Activated CD8-positive, alpha-beta memory T cell treated with anti-CD3 and anti-CD28 coated beads, Interleukin-2, amount 50 U/mL, for 24 hours (primary cell): Measurements from ENCODE around the gene UBA7.
A peak's percentile ranks its signal among the peaks of the same experiment; 100 is the strongest.
"Not testable (repeated sequence)": the region's sequence is repeated elsewhere in the genome, so short reads cannot be mapped to it uniquely, and the experiment has no call there.

Experiments
- DNase-seq: peaks from one replicate; pipeline ENCODE4 v3.0.0-alpha.2; 2020; ENCODE audit errors: extremely low read depth

UBA7 gene, protein sequence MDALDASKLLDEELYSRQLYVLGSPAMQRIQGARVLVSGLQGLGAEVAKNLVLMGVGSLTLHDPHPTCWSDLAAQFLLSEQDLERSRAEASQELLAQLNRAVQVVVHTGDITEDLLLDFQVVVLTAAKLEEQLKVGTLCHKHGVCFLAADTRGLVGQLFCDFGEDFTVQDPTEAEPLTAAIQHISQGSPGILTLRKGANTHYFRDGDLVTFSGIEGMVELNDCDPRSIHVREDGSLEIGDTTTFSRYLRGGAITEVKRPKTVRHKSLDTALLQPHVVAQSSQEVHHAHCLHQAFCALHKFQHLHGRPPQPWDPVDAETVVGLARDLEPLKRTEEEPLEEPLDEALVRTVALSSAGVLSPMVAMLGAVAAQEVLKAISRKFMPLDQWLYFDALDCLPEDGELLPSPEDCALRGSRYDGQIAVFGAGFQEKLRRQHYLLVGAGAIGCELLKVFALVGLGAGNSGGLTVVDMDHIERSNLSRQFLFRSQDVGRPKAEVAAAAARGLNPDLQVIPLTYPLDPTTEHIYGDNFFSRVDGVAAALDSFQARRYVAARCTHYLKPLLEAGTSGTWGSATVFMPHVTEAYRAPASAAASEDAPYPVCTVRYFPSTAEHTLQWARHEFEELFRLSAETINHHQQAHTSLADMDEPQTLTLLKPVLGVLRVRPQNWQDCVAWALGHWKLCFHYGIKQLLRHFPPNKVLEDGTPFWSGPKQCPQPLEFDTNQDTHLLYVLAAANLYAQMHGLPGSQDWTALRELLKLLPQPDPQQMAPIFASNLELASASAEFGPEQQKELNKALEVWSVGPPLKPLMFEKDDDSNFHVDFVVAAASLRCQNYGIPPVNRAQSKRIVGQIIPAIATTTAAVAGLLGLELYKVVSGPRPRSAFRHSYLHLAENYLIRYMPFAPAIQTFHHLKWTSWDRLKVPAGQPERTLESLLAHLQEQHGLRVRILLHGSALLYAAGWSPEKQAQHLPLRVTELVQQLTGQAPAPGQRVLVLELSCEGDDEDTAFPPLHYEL

GRCh38 chr3:49813497-49814174 lies at the start of gene UBA7:
Gene UBA7 (minus strand): TSS chr3:49813953. CDS start chr3:49813787, 166 bp downstream.
- DNase-seq, result no peak

DNA sequence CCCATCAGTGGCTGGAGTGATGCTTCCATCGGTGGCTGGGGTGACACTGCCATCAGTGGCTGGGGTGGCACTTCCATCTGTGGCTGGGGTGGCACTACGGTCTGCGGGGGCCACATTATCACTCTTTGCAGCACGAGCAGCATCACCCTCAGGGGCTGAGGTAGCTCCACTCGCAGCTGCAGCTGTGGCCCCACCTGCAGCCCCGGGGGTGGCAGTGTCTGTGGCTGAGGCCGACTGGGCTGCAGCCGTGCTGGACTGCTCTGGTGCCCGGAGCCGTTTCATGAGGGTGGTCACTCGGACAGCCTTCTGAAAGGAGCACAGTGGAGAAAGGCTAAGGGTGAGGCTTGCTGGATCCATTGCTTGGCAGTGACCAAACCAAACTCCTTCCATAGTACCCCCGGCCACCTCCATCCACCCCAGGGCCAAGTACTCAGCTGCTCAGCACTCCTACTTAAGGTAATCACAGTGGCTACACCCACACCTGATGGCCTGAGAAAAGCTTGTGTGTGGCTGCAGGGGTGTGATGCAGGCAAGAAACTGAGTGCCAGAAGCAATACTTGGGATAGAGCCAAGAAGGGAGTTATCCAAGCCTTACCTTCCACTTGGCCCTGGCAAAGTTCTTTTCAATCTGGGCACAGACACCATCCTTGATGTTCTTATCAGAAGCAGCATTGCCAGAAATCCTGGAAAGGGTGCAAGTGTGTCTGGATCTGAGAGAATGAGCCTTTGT lies 46.0 kb upstream of the UBA7 start:
- no peak for DNase-seq

DNA sequence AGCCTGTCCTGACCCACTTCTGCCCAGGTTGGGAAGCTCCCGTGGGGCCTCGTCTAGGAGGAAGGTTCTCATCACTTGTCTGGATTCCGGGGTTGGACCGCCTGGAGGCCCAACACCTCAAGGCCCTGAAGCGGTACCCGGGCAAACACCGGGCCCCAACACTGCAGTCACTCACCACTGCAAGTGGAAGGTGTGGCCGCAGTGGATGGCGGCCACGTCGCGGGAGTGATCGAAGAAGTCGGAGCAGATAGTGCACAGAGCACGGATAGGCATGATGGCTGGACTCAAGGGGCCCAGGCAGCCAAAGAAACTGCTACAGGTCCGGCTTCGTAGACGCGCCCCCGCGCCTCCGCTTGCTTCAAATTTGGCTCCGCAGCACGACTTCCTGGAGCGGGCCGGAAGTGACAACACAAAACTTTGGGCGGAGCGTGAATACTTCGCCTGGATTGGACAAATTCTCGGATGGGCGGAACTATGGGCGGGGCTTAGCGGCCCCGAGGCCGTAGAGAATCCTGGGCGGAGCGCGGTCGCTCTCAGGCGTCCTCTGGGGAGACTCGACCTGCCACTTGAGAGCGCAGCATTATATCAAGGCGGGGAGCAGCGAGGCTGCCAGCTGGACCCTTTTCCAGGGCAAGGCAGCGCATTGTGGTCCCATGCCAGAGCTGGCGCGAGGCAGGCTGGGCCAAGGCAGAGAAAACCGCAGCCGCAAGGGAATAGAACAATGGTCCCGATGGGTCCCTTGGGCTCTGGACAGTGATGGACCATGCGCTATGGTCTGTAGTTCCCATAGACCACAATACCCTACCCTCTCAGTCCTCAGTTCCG lies 42.6 kb upstream of the UBA7 start, which contains the start of gene TRAIP:
Gene TRAIP, minus strand, starts transcription at position 384 of the 825 bp plus-strand sequence. Its CDS starts 111 bp downstream, at position 273.
- DNase-seq, result peak; percentile 84

GRCh38 chr3:49855662-49856061 lies 41.9 kb upstream of the UBA7 start:
- DNase-seq, result no peak

GRCh38 chr3:49845694-49846093 lies 31.9 kb upstream of the UBA7 start:
- no peak for DNase-seq

GRCh38 chr3:49844464-49845183 lies 30.9 kb upstream of the UBA7 start:
- no peak for DNase-seq

DNA sequence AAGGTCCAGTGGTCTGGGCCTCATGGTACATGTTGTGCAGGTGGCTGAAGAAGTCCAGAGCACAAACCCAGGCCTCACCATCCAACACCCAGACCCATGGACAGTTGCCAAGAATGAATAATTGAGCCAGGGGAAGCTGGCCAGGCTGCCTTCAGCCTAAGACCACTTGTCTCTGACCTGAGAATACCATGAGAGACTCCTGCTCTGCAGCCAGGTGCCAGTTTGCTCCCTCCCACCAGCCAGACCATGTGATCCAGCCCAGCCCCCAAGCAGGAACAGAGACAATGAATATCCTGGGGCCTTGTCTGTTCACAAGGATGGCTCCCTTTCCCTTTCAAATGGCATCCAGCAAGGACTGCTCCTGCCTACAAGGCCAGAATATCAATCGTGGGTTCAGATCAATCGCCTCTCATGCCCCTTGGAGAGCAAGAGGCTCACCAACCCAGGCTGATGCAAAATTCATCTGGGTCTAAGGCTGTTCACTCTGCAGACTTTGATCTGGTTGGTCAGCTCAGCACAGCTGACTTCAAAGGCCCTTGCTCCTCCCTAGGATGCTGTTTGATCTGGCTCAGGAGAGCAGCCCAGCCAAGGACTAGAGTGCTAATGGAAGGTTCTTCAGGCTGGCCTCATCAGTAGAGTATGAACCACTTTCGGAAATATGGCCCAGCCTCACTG lies 29.2 kb upstream of the UBA7 start:
- no peak for DNase-seq

GRCh38 chr3:49841806-49842205 lies 28.1 kb upstream of the UBA7 start:
- DNase-seq, result no peak

- no peak for DNase-seq
Measured at GRCh38 chr3:49841126-49841696, 27.5 kb upstream of the UBA7 start.

- no peak for DNase-seq
Measured at GRCh38 chr3:49840388-49840787, 26.6 kb upstream of the UBA7 start.

DNA sequence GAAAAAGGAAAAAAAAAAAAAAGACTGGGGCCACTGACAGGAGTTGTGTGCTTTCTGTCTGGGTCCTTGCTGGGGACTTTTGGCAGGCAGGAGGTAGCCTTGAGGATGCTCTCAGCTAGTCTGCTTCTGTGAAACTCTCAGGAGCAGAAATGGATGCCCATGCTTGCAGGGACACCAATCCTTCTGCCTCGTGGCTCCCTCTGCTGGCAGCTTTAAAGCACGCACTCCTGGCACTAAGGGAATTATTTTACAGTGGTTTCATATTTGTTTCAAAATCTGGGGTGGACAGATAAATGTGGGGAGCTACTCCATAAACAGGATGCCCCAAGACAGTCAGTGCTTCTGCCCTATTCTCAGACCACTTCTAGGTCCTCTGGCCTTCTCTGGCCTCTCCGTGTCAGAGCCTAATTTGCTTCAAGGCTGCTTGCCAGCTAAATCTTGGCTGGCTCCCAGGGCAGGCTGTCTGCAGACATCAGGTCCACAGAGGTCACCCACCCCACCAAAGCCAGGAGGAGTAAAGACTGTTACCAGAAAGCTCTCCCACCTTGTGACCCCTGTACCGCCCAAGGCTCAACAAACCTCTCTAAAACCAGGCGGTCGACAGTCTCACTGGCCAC lies 25.5 kb upstream of the UBA7 start:
- peak; percentile 49 for DNase-seq

DNA sequence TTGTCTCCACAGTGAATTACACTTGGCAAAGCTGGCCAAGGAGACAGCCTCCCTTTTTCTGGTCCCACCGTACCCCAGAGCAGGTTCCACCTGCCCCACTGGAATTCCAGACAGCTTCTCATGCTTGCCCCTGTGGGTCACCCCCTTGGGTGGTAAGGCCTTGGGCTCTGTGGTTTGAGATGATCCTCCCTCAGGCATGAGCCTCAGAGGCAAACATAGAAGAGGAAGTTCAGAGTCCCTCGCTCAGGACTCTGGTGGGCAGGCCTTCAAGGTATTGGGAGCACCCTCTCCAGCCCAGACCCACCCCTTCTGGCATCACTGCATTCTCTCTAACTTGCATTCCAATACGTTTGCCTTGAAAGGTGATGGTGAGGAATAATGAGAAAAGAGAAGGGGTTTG lies 17.6 kb upstream of the UBA7 start:
- DNase-seq, result no peak

DNA sequence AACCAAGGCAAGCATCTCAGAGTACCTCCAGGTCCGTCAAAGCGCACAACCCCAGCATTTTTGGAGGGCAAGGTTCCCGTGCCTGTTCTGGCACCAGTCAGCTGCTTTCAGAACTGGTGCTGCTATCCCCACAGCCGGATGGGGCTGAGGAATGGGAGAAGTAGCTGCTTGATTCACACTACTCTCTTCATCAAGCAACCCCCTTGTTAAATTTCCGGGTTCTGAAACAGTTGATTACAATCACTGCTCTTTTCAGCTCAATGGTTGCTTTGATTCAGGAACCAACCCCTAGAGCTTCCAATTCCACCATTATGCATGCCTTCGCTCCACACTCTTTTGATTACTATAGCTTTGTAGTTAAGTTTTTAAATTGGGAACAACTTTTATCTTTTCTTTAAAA lies 12.3 kb upstream of the UBA7 start:
- no peak for DNase-seq

DNA sequence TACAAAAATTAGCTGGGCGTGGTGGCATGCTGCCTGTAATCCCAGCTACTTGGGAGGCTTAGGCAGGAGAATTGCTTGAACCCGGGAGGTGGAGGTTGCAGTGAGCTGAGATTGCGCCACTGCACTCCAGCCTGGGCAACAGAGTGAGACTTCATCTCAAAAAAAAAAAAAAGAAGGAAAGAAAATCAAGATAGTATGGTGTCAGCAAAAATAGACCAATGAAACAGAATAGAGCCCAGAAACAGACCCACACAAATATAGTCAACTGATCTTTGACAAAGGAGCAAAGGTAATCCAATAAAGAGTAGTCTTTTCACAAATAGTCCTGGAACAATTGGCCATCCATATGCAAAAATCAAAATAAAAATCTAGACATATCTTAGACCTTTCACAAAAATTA lies 9.4 kb upstream of the UBA7 start:
- not testable (repeated sequence) for DNase-seq

DNA sequence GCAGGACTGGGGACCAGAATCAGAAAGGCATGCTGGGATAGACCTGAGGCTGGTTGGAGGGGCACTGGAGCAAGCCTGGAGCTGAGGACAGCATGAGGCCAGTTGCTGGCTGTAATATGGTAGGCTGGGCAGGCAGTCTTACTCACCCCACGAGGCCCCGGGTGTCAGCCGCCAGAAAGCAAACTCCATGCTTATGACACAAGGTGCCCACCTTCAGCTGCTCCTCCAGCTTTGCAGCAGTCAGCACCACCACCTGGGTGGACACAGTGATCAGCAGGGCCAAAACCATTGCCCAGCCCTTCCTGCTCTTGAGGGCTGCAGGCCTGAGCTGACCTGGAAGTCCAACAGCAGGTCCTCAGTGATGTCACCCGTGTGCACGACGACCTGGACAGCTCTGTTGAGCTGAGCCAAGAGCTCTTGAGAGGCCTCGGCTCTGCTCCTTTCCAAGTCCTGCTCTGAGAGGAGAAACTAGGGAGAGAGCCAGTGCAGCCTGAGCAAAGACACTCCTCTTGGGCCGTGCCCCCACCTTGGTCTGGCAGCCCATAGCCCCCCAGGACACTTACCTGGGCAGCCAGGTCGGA lies 747 bp downstream of the UBA7 start:
- DNase-seq, result no peak

DNA sequence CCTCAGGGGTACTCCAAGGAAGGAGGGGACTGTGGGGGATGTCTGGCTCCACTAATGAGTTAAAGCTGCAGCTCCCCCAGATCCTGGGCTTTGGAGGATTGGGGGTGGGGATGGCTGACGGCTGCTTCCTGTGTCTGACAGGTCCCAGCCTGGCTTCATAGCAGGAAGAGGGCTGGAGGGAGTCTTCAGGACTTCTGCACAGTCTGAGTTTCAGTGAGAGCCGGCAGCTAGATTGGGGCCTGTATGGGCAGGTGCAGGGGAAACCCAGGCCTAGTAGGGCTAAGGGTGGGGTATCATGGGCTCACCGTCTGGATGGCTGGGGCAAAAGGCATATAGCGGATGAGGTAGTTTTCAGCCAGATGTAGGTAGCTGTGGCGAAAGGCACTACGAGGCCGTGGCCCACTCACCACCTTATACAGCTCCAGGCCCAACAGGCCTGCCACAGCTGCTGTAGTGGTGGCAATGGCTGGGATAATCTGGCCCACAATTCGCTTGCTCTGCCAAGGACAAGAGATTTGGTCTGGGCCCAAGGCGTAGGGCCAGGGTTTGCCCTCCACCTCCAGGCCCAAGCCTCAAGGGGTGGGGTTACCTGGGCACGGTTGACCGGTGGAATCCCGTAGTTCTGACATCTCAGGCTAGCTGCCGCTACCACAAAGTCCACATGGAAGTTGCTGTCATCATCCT lies 6.2 kb downstream of the UBA7 start:
- DNase-seq, result no peak

DNA sequence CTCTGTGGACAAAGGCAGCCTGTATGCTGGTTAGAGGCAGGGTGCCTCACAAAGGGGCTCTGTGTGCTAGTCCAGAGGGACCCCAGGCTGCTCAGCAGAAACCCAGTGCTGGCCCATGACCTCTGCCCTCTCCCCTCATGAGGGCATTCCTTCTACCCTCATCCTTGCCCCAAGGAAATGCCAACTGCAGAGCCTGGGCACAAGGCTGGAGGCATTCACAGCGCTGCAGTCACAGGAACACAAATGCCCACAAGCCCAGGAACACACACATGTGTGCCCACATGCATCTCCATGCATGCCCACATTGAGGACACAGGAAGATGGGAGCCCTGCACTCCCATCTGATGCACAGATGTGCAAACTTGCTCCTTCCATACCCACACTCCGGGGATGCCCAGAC lies 6.9 kb downstream of the UBA7 start:
- no peak for DNase-seq
